K562 treated with DMSO at 1 percent for 24 hours (cell line): ENCODE data around the gene ASB8. TPM values are rescaled to one million over a fixed set of nuclear protein-coding genes. Genes with fewer than 3 reads are reported as not detected.

ENCODE experiments used
- total RNA-seq: library from RNA; unstranded; fragments of 300-600 nt; gene quantifications from 2 replicates; pipeline ENCODE4 v1.2.3, GENCODE V29; 2022; ENCODE audit warnings: low read depth; ENCODE audit not compliant: insufficient read depth

Gene ASB8
- total RNA-seq, result 26.1 and 29.5 TPM in 2 replicates

GRCh38 chr12:48157018-48157888 lies at the start of gene ASB8:
TSS of gene ASB8 (minus strand) at chr12:48157515. CDS start at chr12:48153496, 4,019 bp downstream.

DNA sequence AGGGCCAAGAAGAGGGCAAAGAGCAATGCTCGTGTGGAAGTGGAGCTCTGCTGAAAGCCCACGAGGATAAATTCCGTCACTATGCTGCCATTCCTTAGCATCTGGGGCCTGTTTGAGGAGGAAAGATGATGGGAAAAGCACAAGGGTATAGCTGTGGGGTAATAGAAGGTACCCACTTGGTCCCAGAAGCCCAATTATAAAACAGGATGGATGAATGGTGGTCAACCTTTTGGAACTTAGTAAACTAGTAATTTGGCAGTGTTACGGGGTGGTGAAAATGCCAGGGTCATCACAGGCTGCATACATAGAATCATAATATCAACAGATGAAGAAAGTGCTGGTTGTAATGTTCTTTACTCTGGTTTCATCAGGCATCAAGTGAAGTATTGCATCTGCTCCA lies 45.9 kb upstream of the ASB8 start, which contains the start of gene OR10AD1:
Gene OR10AD1, minus strand, starts transcription at position 101 of the 400 bp plus-strand sequence. Its CDS starts 0 bp downstream, at position 101.

GRCh38 chr12:48183091-48183875 lies 26.0 kb upstream of the ASB8 start, which contains the start of gene CCDC184:
TSS of gene CCDC184 (plus strand) at chr12:48183644. CDS start at chr12:48184123, 479 bp downstream.

DNA sequence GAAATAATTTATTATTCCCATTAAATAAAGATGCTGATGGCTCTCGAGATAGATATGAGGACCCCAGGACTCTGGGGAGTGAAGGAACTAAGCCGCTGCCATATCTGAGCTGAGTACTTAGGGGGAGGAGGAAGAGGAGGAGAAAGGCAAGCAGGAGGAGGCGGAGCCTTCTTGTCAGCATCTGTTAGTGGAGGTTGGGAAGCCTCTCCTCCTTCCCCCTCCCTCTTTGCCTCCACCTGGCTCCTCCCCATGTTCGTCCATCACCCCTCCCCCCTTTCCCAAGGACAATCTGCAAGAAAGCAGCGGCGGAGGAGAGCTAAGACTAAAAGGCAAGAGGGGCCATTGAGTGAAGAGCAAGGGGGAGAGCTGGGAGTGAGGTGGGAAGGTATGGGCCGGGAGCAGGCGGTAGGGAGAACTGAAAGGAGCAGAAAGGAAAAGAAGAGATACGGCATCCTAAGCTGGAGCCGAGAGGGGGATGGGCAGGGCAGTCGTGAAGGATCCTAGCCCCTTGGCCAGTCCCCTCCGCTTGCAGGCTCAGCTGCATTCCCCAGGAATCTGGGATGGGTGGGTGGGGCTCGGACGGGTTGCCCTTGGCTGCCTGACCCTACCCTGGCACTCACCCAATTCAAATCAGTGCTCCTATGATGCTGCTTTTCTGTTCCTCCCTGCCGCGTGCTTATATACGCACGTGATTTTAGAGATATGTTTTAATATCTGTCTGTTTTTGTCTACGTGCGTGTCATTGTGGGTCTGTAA lies 38.1 kb downstream of the ASB8 start, which contains the start of gene PFKM:
Gene PFKM, plus strand, starts transcription at position 287 of the 756 bp plus-strand sequence. CDS start 3,411 bp downstream, outside the sequence.

DNA sequence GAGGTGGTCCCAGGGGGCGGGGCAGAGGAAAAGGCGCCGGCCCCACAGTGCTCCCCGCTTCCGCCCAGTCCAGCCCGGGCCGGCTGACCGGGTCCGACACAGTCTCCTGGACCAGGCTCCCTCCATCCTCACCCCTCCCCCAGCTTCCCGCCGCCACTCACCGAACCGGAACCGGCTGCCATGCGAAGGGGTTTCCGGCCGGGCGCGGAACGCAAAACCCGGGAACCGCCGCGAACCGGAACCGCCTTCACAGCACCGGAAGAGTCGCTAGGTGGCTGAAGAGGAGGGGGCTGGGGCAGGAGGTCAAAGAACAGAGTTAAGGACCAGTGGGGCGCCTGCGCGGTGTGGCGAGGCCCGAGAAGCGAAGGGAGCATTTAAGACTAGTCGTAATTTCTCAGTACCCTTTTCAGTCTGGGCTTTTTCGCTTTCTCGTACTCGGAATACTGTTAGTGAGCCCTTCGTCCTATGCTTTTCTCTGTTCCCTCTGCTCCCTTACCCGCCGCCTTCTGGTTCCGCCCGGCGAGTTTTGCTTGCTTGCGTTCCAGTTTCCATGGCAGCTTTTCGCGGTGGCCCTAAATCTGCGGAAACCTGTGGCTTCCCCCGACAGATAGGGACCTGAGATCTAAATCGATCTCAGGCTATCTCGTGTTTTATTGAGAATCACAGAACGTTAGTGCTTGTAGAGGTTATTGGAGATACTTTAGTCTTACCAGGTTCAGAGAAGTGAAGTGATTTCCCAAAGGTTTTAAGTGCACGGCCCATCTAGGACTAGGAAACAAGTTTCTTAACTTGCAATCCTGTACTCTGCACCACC lies 51.2 kb downstream of the ASB8 start, which contains the start of gene SENP1:
Gene SENP1, minus strand, starts transcription at position 213 of the 814 bp plus-strand sequence. CDS start 4,607 bp downstream, outside the sequence.

Other genes with a start within 250 kb of the ASB8 start
- 167 and 170 TPM in 2 replicates for gene TMEM106C, start 193.9 kb downstream of the ASB8 start, total RNA-seq
- gene COL2A1, start 153.0 kb downstream of the ASB8 start, total RNA-seq, result not detected in 2 replicates
- 12.3 and 13.6 TPM in 2 replicates for gene SENP1, start 51.4 kb downstream of the ASB8 start, total RNA-seq
- 38.2 and 42.0 TPM in 2 replicates for gene PFKM, start 38.2 kb downstream of the ASB8 start, total RNA-seq
- 0.71 and 0.89 TPM in 2 replicates for gene CCDC184, start 26.1 kb upstream of the ASB8 start, total RNA-seq
- gene OR10AD1, start 45.8 kb upstream of the ASB8 start, total RNA-seq, result 0.45 TPM in 1 of 2 replicates, not detected in the other
- 15.1 and 17.6 TPM in 2 replicates for gene ZNF641, start 193.4 kb upstream of the ASB8 start, total RNA-seq